Measurements from ENCODE around the gene SCLT1.
A peak's percentile ranks its signal among the peaks of the same experiment; 100 is the strongest.

SCLT1 gene

DNA sequence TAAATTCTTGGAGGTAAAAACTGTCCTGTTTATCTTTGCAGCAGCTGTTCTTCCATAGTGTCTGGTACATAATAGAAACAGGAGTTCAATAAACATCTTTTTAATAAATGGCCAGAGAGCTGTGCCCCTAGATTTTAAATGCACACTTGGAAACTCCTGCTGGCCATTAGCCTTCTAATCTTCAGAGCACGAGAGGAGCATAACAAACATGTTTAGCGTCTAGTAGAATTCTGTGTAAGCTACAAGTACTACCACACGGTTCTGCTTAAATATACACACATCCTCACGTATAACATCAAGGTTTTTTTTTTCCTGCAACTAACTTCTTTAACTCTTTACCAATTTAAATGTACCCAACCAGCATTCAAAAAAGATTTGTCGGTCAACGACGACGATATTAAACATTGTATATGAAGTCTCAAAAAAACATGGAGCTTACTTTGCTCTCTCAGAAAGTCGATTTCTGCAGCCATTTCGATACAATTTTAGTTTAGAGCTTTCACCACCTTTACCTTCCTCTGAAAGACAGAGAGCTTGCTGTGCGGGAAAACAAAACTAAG is 628 bp downstream of the SCLT1 start:
- H3K79me2 ChIP-seq (ENCODE audit: insufficient read depth, low read length): peaks cover 62% of the 10 kb centered on the region
- H4K20me1 ChIP-seq (ENCODE audit: insufficient read depth, low read length, poor library complexity, severe bottlenecking): peaks cover 34% of the 10 kb centered on the region
- TF ChIP-seq EZH2phosphoT487 (IDR thresholded peaks at IDR 0.05; ENCODE audit: borderline replicate concordance): no peak
- TF ChIP-seq, protein P1, sequence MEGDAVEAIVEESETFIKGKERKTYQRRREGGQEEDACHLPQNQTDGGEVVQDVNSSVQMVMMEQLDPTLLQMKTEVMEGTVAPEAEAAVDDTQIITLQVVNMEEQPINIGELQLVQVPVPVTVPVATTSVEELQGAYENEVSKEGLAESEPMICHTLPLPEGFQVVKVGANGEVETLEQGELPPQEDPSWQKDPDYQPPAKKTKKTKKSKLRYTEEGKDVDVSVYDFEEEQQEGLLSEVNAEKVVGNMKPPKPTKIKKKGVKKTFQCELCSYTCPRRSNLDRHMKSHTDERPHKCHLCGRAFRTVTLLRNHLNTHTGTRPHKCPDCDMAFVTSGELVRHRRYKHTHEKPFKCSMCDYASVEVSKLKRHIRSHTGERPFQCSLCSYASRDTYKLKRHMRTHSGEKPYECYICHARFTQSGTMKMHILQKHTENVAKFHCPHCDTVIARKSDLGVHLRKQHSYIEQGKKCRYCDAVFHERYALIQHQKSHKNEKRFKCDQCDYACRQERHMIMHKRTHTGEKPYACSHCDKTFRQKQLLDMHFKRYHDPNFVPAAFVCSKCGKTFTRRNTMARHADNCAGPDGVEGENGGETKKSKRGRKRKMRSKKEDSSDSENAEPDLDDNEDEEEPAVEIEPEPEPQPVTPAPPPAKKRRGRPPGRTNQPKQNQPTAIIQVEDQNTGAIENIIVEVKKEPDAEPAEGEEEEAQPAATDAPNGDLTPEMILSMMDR (conservative IDR thresholded peaks at IDR 0.05; ENCODE audit: low read length): no peak
- H2AFZ ChIP-seq (ENCODE audit: low read length): peak overlapping the region; percentile 99
- no peaks in the 10 kb centered on the region for H3K36me3 ChIP-seq (ENCODE audit: insufficient read depth, low read length)
- peak overlapping the region; percentile 91 for H3K4me2 ChIP-seq (ENCODE audit: low read depth, low read length, poor library complexity, severe bottlenecking)
- peak overlapping the region; percentile 98 for H3K4me3 ChIP-seq (ENCODE audit: low read length, poor library complexity, severe bottlenecking)
- no peaks in the 10 kb centered on the region for H3K9me2 ChIP-seq (replicated peaks; ENCODE audit: low read depth, low read length)
- peak overlapping the region; percentile 83 for H3K9ac ChIP-seq (ENCODE audit: low read depth, low read length, poor library complexity, severe bottlenecking)
- H3K4me1 ChIP-seq (ENCODE audit: insufficient read depth, low read length, poor library complexity, severe bottlenecking): peaks cover 49% of the 10 kb centered on the region
- no peaks in the 10 kb centered on the region for H3K9me3 ChIP-seq (ENCODE audit: insufficient read depth, low read depth, low read length)
- no peaks in the 10 kb centered on the region for H3F3A ChIP-seq (ENCODE audit: low read depth)
- no peaks in the 10 kb centered on the region for H3K27me3 ChIP-seq (ENCODE audit: insufficient read depth, low read length, poor library complexity, severe bottlenecking)

- Histone ChIP-seq H3F3A (ENCODE audit: low read depth) (no peaks in the 10 kb centered on the region), H3K4me1 (ENCODE audit: insufficient read depth, low read length, poor library complexity, severe bottlenecking) (peaks cover 38% of the 10 kb centered on the region), H3K36me3 (ENCODE audit: insufficient read depth, low read length) (peaks cover 4% of the 10 kb centered on the region), H3K79me2 (ENCODE audit: insufficient read depth, low read length) (peaks cover 100% of the 10 kb centered on the region), H3K4me2 (ENCODE audit: low read depth, low read length, poor library complexity, severe bottlenecking) (peak overlapping the region; percentile 91), H2AFZ (ENCODE audit: low read length) (no peak overlapping the region), H3K9ac (ENCODE audit: low read depth, low read length, poor library complexity, severe bottlenecking) (no peak overlapping the region), H3K27me3 (ENCODE audit: insufficient read depth, low read length, poor library complexity, severe bottlenecking) (no peaks in the 10 kb centered on the region), H3K9me3 (ENCODE audit: insufficient read depth, low read depth, low read length) (peaks cover 11% of the 10 kb centered on the region; the same call in 1 of the 2 replicates), H4K20me1 (ENCODE audit: insufficient read depth, low read length, poor library complexity, severe bottlenecking) (peaks cover 42% of the 10 kb centered on the region), H3K4me3 (ENCODE audit: low read length, poor library complexity, severe bottlenecking) (peak overlapping the region; percentile 98), H3K9me2 (replicated peaks; ENCODE audit: low read depth, low read length) (no peaks in the 10 kb centered on the region)
- no peak for TF ChIP-seq EZH2phosphoT487 (IDR thresholded peaks at IDR 0.05; ENCODE audit: borderline replicate concordance)
- TF ChIP-seq, protein P1 (conservative IDR thresholded peaks at IDR 0.05; ENCODE audit: low read length): no peak
Measured at GRCh38 chr4:129087516-129087915, 5.8 kb downstream of the SCLT1 start.

GRCh38 chr4:129085472-129085871 is 7.9 kb downstream of the SCLT1 start:
- TF ChIP-seq, protein P1 (conservative IDR thresholded peaks at IDR 0.05; ENCODE audit: low read length): no peak
- no peak for TF ChIP-seq EZH2phosphoT487 (IDR thresholded peaks at IDR 0.05; ENCODE audit: borderline replicate concordance)
- Histone ChIP-seq H3K79me2 (ENCODE audit: insufficient read depth, low read length) (peaks cover 85% of the 10 kb centered on the region), H3K4me1 (ENCODE audit: insufficient read depth, low read length, poor library complexity, severe bottlenecking) (peaks cover 18% of the 10 kb centered on the region), H3K36me3 (ENCODE audit: insufficient read depth, low read length) (peaks cover 23% of the 10 kb centered on the region), H3K4me2 (ENCODE audit: low read depth, low read length, poor library complexity, severe bottlenecking) (no peak overlapping the region), H3K9ac (ENCODE audit: low read depth, low read length, poor library complexity, severe bottlenecking) (no peak overlapping the region), H3K4me3 (ENCODE audit: low read length, poor library complexity, severe bottlenecking) (no peak overlapping the region), H2AFZ (ENCODE audit: low read length) (no peak overlapping the region), H4K20me1 (ENCODE audit: insufficient read depth, low read length, poor library complexity, severe bottlenecking) (peaks cover 24% of the 10 kb centered on the region), H3F3A (ENCODE audit: low read depth) (no peaks in the 10 kb centered on the region), H3K27me3 (ENCODE audit: insufficient read depth, low read length, poor library complexity, severe bottlenecking) (no peaks in the 10 kb centered on the region), H3K9me3 (ENCODE audit: insufficient read depth, low read depth, low read length) (peaks cover 12% of the 10 kb centered on the region; the same call in 1 of the 2 replicates), H3K9me2 (replicated peaks; ENCODE audit: low read depth, low read length) (no peaks in the 10 kb centered on the region)

All from Loucy (cell line).